Activated naive CD8-positive, alpha-beta T cell (primary cell): ENCODE data around the gene TRMT1.
"Not testable (repeated sequence)": the region's sequence is repeated elsewhere in the genome, so short reads cannot be mapped to it uniquely, and the experiment has no call there.

Experiments used
- H3K27ac Mint-ChIP-seq: one replicate; pipeline ENCODE4 v1.8.0; 2021; ENCODE audit warnings: mixed read lengths
- H3K27me3 Mint-ChIP-seq: one replicate; pipeline ENCODE4 v1.8.0; 2021; ENCODE audit warnings: mixed read lengths
- H3K36me3 Mint-ChIP-seq: one replicate; pipeline ENCODE4 v1.8.0; 2021; ENCODE audit warnings: mixed read lengths
- H3K4me1 Mint-ChIP-seq: one replicate; pipeline ENCODE4 v1.8.0; 2021; ENCODE audit warnings: low read depth, mixed read lengths
- H3K4me3 Mint-ChIP-seq: one replicate; pipeline ENCODE4 v1.8.0; 2021; ENCODE audit warnings: mild to moderate bottlenecking, mixed read lengths
- H3K9me3 Mint-ChIP-seq: one replicate; pipeline ENCODE4 v1.8.0; 2021; ENCODE audit warnings: low read depth, mixed read lengths

TRMT1 gene

GRCh38 chr19:13116282-13117175 is at the start of gene TRMT1:
Gene TRMT1, minus strand, starts transcription at chr19:13116740. Its CDS starts 341 bp downstream, at chr19:13116399.
- Mint-ChIP-seq H3K36me3 (peaks cover 2% of the 10 kb centered on the region), H3K9me3 (no peaks in the 10 kb centered on the region), H3K4me1 (peaks cover 40% of the 10 kb centered on the region), H3K27ac (peak within 1 kb of the TSS; percentile 98), H3K4me3 (peak within 1 kb of the TSS; percentile 98), H3K27me3 (no peaks in the 10 kb centered on the region)

GRCh38 chr19:13166151-13166550 is 49.6 kb upstream of the TRMT1 start:
- H3K4me1 Mint-ChIP-seq = peaks cover 77% of the 10 kb centered on the region
- H3K27ac Mint-ChIP-seq = peak overlapping the region; percentile 50
- not testable (repeated sequence) for H3K9me3 Mint-ChIP-seq, H3K27me3 Mint-ChIP-seq, H3K4me3 Mint-ChIP-seq, H3K36me3 Mint-ChIP-seq

- H3K36me3 Mint-ChIP-seq = no peaks in the 10 kb centered on the region
- peak overlapping the region; percentile 83 for H3K27ac Mint-ChIP-seq
- H3K27me3 Mint-ChIP-seq = no peaks in the 10 kb centered on the region
- H3K4me3 Mint-ChIP-seq = no peak overlapping the region
- H3K4me1 Mint-ChIP-seq = peaks cover 76% of the 10 kb centered on the region
- H3K9me3 Mint-ChIP-seq = no peaks in the 10 kb centered on the region
Measured at GRCh38 chr19:13165162-13165997, 48.8 kb upstream of the TRMT1 start.

GRCh38 chr19:13164343-13165161 is 48.0 kb upstream of the TRMT1 start:
- Mint-ChIP-seq H3K36me3 (no peaks in the 10 kb centered on the region), H3K27ac (peak overlapping the region; percentile 83), H3K4me1 (peaks cover 73% of the 10 kb centered on the region), H3K4me3 (peak overlapping the region; percentile 83), H3K27me3 (no peaks in the 10 kb centered on the region), H3K9me3 (no peaks in the 10 kb centered on the region)

GRCh38 chr19:13163609-13164342 is 47.2 kb upstream of the TRMT1 start:
- Mint-ChIP-seq H3K4me1 (peaks cover 66% of the 10 kb centered on the region), H3K9me3 (no peaks in the 10 kb centered on the region)

GRCh38 chr19:13162724-13163608 is 46.4 kb upstream of the TRMT1 start:
- no peaks in the 10 kb centered on the region for H3K9me3 Mint-ChIP-seq
- no peaks in the 10 kb centered on the region for H3K36me3 Mint-ChIP-seq
- peak overlapping the region; percentile 83 for H3K4me3 Mint-ChIP-seq
- peaks cover 67% of the 10 kb centered on the region for H3K4me1 Mint-ChIP-seq
- peak overlapping the region; percentile 86 for H3K27ac Mint-ChIP-seq
- H3K27me3 Mint-ChIP-seq = no peaks in the 10 kb centered on the region

More at GRCh38 chr19:13163609-13164342, 47.2 kb upstream of the TRMT1 start:
- H3K36me3 Mint-ChIP-seq = no peaks in the 10 kb centered on the region
- peak overlapping the region; percentile 83 for H3K4me3 Mint-ChIP-seq
- H3K27me3 Mint-ChIP-seq = no peaks in the 10 kb centered on the region
- peak overlapping the region; percentile 84 for H3K27ac Mint-ChIP-seq

- no peaks in the 10 kb centered on the region for H3K27me3 Mint-ChIP-seq
- H3K9me3 Mint-ChIP-seq = no peaks in the 10 kb centered on the region
- peak overlapping the region; percentile 84 for H3K27ac Mint-ChIP-seq
- peaks cover 65% of the 10 kb centered on the region for H3K4me1 Mint-ChIP-seq
- peak overlapping the region; percentile 32 for H3K4me3 Mint-ChIP-seq
- H3K36me3 Mint-ChIP-seq = no peaks in the 10 kb centered on the region
Measured at GRCh38 chr19:13160557-13160956, 44.0 kb upstream of the TRMT1 start.

- H3K4me3 Mint-ChIP-seq = no peak overlapping the region
- peaks cover 61% of the 10 kb centered on the region for H3K4me1 Mint-ChIP-seq
- no peaks in the 10 kb centered on the region for H3K27me3 Mint-ChIP-seq
- peak overlapping the region; percentile 88 for H3K27ac Mint-ChIP-seq
- no peaks in the 10 kb centered on the region for H3K9me3 Mint-ChIP-seq
- H3K36me3 Mint-ChIP-seq = no peaks in the 10 kb centered on the region
Measured at GRCh38 chr19:13159713-13160112, 43.2 kb upstream of the TRMT1 start.

GRCh38 chr19:13155472-13156359 is 39.2 kb upstream of the TRMT1 start:
- Mint-ChIP-seq H3K27me3 (no peaks in the 10 kb centered on the region), H3K36me3 (peaks cover 7% of the 10 kb centered on the region), H3K4me1 (peaks cover 37% of the 10 kb centered on the region), H3K9me3 (no peaks in the 10 kb centered on the region), H3K4me3 (peak overlapping the region; percentile 98), H3K27ac (peak overlapping the region; percentile 97)

- Mint-ChIP-seq H3K4me1 (peaks cover 33% of the 10 kb centered on the region), H3K27me3 (no peaks in the 10 kb centered on the region), H3K9me3 (no peaks in the 10 kb centered on the region), H3K4me3 (peak overlapping the region; percentile 98), H3K36me3 (peaks cover 7% of the 10 kb centered on the region), H3K27ac (peak overlapping the region; percentile 97)
Measured at GRCh38 chr19:13154911-13155471, 38.5 kb upstream of the TRMT1 start.

- Mint-ChIP-seq H3K36me3 (peaks cover 7% of the 10 kb centered on the region), H3K9me3 (no peaks in the 10 kb centered on the region), H3K27me3 (no peaks in the 10 kb centered on the region), H3K4me3 (peak overlapping the region; percentile 98), H3K27ac (peak overlapping the region; percentile 97), H3K4me1 (peaks cover 31% of the 10 kb centered on the region)
Measured at GRCh38 chr19:13154241-13154778, 37.8 kb upstream of the TRMT1 start.
